HCT116 (cell line): ENCODE measurements around the gene TLK2. TPM values are rescaled to one million over a fixed set of nuclear protein-coding genes. Genes with fewer than 3 reads are reported as not detected.
"Not testable (repeated sequence)": the region's sequence is repeated elsewhere in the genome, so short reads cannot be mapped to it uniquely, and the experiment has no call there.

Source experiments
- ATAC-seq: fragments of 200-7000 bp; cut with Tn5 transposase; 2 replicates; pipeline ENCODE4 v1.9.1; 2020; ENCODE audit warnings: mild to moderate bottlenecking, moderate library complexity
- BruUV-seq: library from RNA; stranded (reverse); fragments of 400-500 nt; replicated peaks from 2 replicates; lab custom pipeline; 2021; lab: Mats Ljungman, UMichigan
- CTCF ChIA-PET: fragments of 300-600 bp; sonication (Branson Sonifier 250); formaldehyde crosslinking; loops from one replicate; lab custom pipeline; 2021; ENCODE audit warnings: antibody characterized with exemption; lab: Charles Lee
- POLR2A ChIA-PET: fragments of 300-600, 350-600 bp; sonication (Branson Sonifier 250); formaldehyde crosslinking; loops from one replicate; lab custom pipeline; 2021; ENCODE audit warnings: antibody characterized with exemption; lab: Charles Lee
- RAD21 ChIA-PET, 2 experiments: fragments of 300-600 bp; sonication (Branson Sonifier 250); formaldehyde crosslinking; loops; one replicate each; lab custom pipeline; 2023; ENCODE audit warnings: low total read pairs in 2 of 2; ENCODE audit not compliant: uncharacterized antibody in 2 of 2, unreplicated experiment in 2 of 2, low non-redundant PET in 1 of 2; lab: Charles Lee
- DNase-seq: peaks from one replicate; pipeline ENCODE4 v3.0.0-alpha.2; 2010; ENCODE audit warnings: low read depth, low spot score
- H2AFZ ChIP-seq: fragments of 200-600 bp; shearing (Covaris generic), sonication (generic); 2 replicates; pipeline ENCODE4 v1.6.1; 2017; ENCODE audit warnings: low read depth, mixed run types, mixed read lengths, antibody characterized with exemption, low read length; ENCODE audit not compliant: poor library complexity, severe bottlenecking
- H3K27ac ChIP-seq: 2 replicates; pipeline ENCODE4 v1.5.1; 2012; ENCODE audit warnings: low read depth, low read length
- H3K27me3 ChIP-seq: fragments of 200-600 bp; sonication (generic); 2 replicates; pipeline ENCODE4 v1.6.1; 2016; ENCODE audit warnings: mixed run types, low read length, mixed read lengths; ENCODE audit not compliant: insufficient read depth
- H3K36me3 ChIP-seq, 2 experiments: fragments of 200-500 bp in 1 of 2; fragments of 200-600 bp in 1 of 2; sonication (Bioruptor generic) in 1 of 2; sonication (generic) in 1 of 2; 2 replicates each; pipeline versions ENCODE4 v1.5.1 to v1.6.1; 2014 to 2016; ENCODE audit warnings: low read length in 2 of 2, inconsistent platforms in 1 of 2, mixed read lengths in 1 of 2, mixed run types in 1 of 2; ENCODE audit not compliant: insufficient read depth in 2 of 2, control insufficient read depth in 1 of 2
- H3K4me1 ChIP-seq, 2 experiments: fragments of 200-600 bp in 1 of 2; sonication (generic) in 1 of 2; 2 replicates each; pipeline versions ENCODE4 v1.5.1 to v1.6.1; 2012 to 2017; ENCODE audit warnings: low read length in 2 of 2, inconsistent platforms in 1 of 2, mild to moderate bottlenecking in 1 of 2, mixed read lengths in 1 of 2, mixed run types in 1 of 2, moderate library complexity in 1 of 2; ENCODE audit not compliant: insufficient read depth in 2 of 2, control insufficient read depth in 1 of 2
- H3K4me2 ChIP-seq: fragments of 200-600 bp; sonication (generic); 2 replicates; pipeline ENCODE4 v1.6.1; 2017; ENCODE audit warnings: mixed run types, low read length, mixed read lengths
- H3K4me3 ChIP-seq, 2 experiments: fragments of 200-600 bp in 1 of 2; sonication (generic) in 1 of 2; replicated peaks in 1 of 2; 2 replicates each; pipeline ENCODE4 v1.5.1; 2011 to 2016; ENCODE audit warnings: low read length in 2 of 2, control low read depth in 1 of 2, low read depth in 1 of 2, mild to moderate bottlenecking in 1 of 2, mixed read lengths in 1 of 2, mixed run types in 1 of 2
- H3K79me2 ChIP-seq: fragments of 200-600 bp; sonication (generic); 2 replicates; pipeline ENCODE4 v1.6.1; 2017; ENCODE audit warnings: mild to moderate bottlenecking, mixed run types, low read length, moderate library complexity, mixed read lengths; ENCODE audit not compliant: insufficient read depth
- H3K9ac ChIP-seq: fragments of 200-600 bp; sonication (generic); 2 replicates; pipeline ENCODE4 v1.6.1; 2016; ENCODE audit warnings: low read length, mixed read lengths
- H3K9me2 ChIP-seq: fragments of 200-600 bp; sonication (generic), shearing (Covaris generic); 2 replicates; pipeline ENCODE4 v1.6.1; 2017; ENCODE audit warnings: mixed run types, mild to moderate bottlenecking, moderate library complexity; ENCODE audit not compliant: insufficient read depth
- H3K9me3 ChIP-seq, 2 experiments: fragments of 200-500 bp in 1 of 2; fragments of 200-600 bp in 1 of 2; sonication (Bioruptor generic) in 1 of 2; sonication (generic) in 1 of 2; 2 replicates each; pipeline ENCODE4 v1.6.1; 2014 to 2017; ENCODE audit warnings: low read length in 2 of 2, mixed read lengths in 2 of 2, inconsistent platforms in 1 of 2, low read depth in 1 of 2, mild to moderate bottlenecking in 1 of 2, mixed run types in 1 of 2, moderate library complexity in 1 of 2; ENCODE audit not compliant: control insufficient read depth in 1 of 2, insufficient read depth in 1 of 2
- H4K20me1 ChIP-seq: fragments of 200-600 bp; sonication (generic), shearing (Covaris generic); 2 replicates; pipeline ENCODE4 v1.6.1; 2017; ENCODE audit warnings: mixed run types, mild to moderate bottlenecking, moderate library complexity; ENCODE audit not compliant: insufficient read depth
- CBX3 ChIP-seq: IDR thresholded peaks from 2 replicates; pipeline ENCODE4 v1.6.1; 2012; ENCODE audit warnings: low read depth
- EZH2phosphoT487 ChIP-seq: fragments of 200-600 bp; IDR thresholded peaks from 2 replicates; pipeline ENCODE4 v1.6.1; 2018; ENCODE audit warnings: antibody characterized with exemption, borderline replicate concordance
- FOSL1 ChIP-seq: IDR thresholded peaks from 2 replicates; pipeline ENCODE4 v1.6.1; 2012; ENCODE audit warnings: low read depth
- JUND ChIP-seq: IDR thresholded peaks from 2 replicates; pipeline ENCODE4 v1.6.1; 2012
- POLR2AphosphoS5 ChIP-seq: IDR thresholded peaks from 2 replicates; pipeline ENCODE4 v1.6.1; 2011; ENCODE audit warnings: mild to moderate bottlenecking, low read depth, low read length, moderate library complexity
- SP1 ChIP-seq: IDR thresholded peaks from 2 replicates; pipeline ENCODE4 v1.6.1; 2012; ENCODE audit warnings: low read depth
- YY1 ChIP-seq: IDR thresholded peaks from 2 replicates; pipeline ENCODE4 v1.6.1; 2011; ENCODE audit warnings: low read length, low read depth, moderate library complexity, mild to moderate bottlenecking; ENCODE audit not compliant: insufficient replicate concordance; ENCODE audit errors: extremely low read depth
- intact Hi-C: fragments of 100-400 bp; cut with micrococcal nuclease; formaldehyde crosslinking; loops from 2 replicates; pipeline ENCODE4 v1.10.0; 2022
- total RNA-seq: library from RNA; stranded (reverse); gene quantifications from one replicate; pipeline ENCODE4 v1.2.1, GENCODE V29; 2021; ENCODE audit not compliant: unreplicated experiment

TLK2 gene
- total RNA-seq, 1 experiment from 2014 or later = 56.6 TPM

DNA sequence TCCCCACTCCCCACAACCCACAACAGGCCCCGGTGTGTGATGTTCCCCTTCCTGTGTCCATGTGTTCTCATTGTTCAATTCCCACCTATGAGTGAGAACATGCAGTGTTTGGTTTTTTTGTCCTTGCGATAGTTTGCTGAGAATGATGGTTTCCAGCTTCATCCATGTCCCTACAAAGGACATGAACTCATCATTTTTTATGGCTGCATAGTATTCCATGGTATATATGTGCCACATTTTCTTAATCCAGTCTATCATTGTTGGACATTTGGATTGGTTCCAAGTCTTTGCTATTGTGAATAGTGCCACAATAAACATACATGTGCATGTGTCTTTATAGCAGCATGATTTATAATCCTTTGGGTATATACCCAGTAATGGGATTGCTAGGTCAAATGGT lies 82.3 kb downstream of the TLK2 start:
- DNase-seq, H3K9me3 ChIP-seq, ATAC-seq, RAD21 ChIA-PET, POLR2A ChIA-PET, H3K9me2 ChIP-seq, H3K27ac ChIP-seq, H3K4me2 ChIP-seq, BruUV-seq, H3K27me3 ChIP-seq, H3K79me2 ChIP-seq, intact Hi-C loops, H2AFZ ChIP-seq, CTCF ChIA-PET, H3K9ac ChIP-seq, H3K4me3 ChIP-seq, H4K20me1 ChIP-seq: not testable (repeated sequence)
- H3K4me1 ChIP-seq = peaks cover 23 to 34% of the 10 kb centered on the region in 2 experiments
- H3K36me3 ChIP-seq = peaks cover 5 to 10% of the 10 kb centered on the region in 2 experiments; a peak in 3 of 4 replicates

GRCh38 chr17:62562656-62563055 lies 84.0 kb downstream of the TLK2 start:
- ChIA-PET POLR2A (no interaction called here), RAD21 (no interaction called here), CTCF (no interaction called here)
- peak; percentile 80 for ATAC-seq
- intact Hi-C loops = no loop called here
- Histone ChIP-seq H3K9ac (no peak overlapping the region), H3K4me3 (peak overlapping the region in 1 of 2 experiments; percentile 1; a peak in 1 of 4 replicates), H3K27ac (peak overlapping the region; percentile 10; the same call in 1 of the 2 replicates), H2AFZ (no peak overlapping the region), H3K9me3 (no peaks in the 10 kb centered on the region), H3K4me1 (peaks cover 23 to 41% of the 10 kb centered on the region in 2 experiments), H3K4me2 (peak overlapping the region; percentile 60), H4K20me1 (peaks cover 3% of the 10 kb centered on the region; the same call in 1 of the 2 replicates), H3K27me3 (no peaks in the 10 kb centered on the region), H3K79me2 (peaks cover 4% of the 10 kb centered on the region; the same call in 1 of the 2 replicates), H3K36me3 (peaks cover 9 to 17% of the 10 kb centered on the region in 2 experiments), H3K9me2 (no peaks in the 10 kb centered on the region)
- no TSS peak for BruUV-seq
- no peak for TF ChIP-seq YY1
- TF ChIP-seq POLR2AphosphoS5 = peak; percentile 64; the same call in 1 of the 2 replicates
- peak; percentile 97 for TF ChIP-seq CBX3
- peak; percentile 84 for TF ChIP-seq JUND
- TF ChIP-seq EZH2phosphoT487 = no peak
- TF ChIP-seq FOSL1 = peak; percentile 81
- peak; percentile 42; the same call in 1 of the 2 replicates for TF ChIP-seq SP1
- DNase-seq = peak; percentile 73
